Activated CD8-positive, alpha-beta memory T cell treated with anti-CD3 and anti-CD28 coated beads, Interleukin-2, amount 10 ng/mL, durations not matched to agents 7 days and 5 days (primary cell): ENCODE results near the gene SH3GL2. TPM values are rescaled to one million over a fixed set of nuclear protein-coding genes. Genes with fewer than 3 reads are reported as not detected.

Experiments
- ATAC-seq: fragments of 150-1000 bp; cut with Tn5 transposase; one replicate; pipeline ENCODE4 v1.10.0; 2021; ENCODE audit warnings: moderate library complexity
- CTCF ChIA-PET: fragments of 350-600 bp; sonication (Branson Sonifier 250); formaldehyde crosslinking; loops from one replicate; lab custom pipeline; 2021; ENCODE audit warnings: antibody characterized with exemption; lab: Charles Lee
- DNase-seq: peaks from one replicate; pipeline ENCODE4 v3.0.0-alpha.2; 2020
- H3K27ac Mint-ChIP-seq: one replicate; pipeline ENCODE4 v1.8.0; 2021; ENCODE audit warnings: mild to moderate bottlenecking, mixed read lengths
- H3K27me3 Mint-ChIP-seq: one replicate; pipeline ENCODE4 v1.8.0; 2021; ENCODE audit warnings: mixed read lengths
- H3K36me3 Mint-ChIP-seq: one replicate; pipeline ENCODE4 v1.8.0; 2021; ENCODE audit warnings: mild to moderate bottlenecking, mixed read lengths
- H3K4me1 Mint-ChIP-seq: one replicate; pipeline ENCODE4 v1.8.0; 2021; ENCODE audit warnings: mixed read lengths
- H3K4me3 Mint-ChIP-seq: one replicate; pipeline ENCODE4 v1.8.0; 2021; ENCODE audit warnings: mild to moderate bottlenecking, moderate library complexity, mixed read lengths
- H3K9me3 Mint-ChIP-seq: one replicate; pipeline ENCODE4 v1.8.0; 2022; ENCODE audit warnings: low read depth, mixed read lengths
- total RNA-seq, 2 experiments: library from RNA; stranded (reverse); gene quantifications; one replicate each; pipeline ENCODE4 v1.2.3, GENCODE V29; 2021

SH3GL2 gene
- total RNA-seq, 2 experiments from 2014 or later: not detected

- H3K4me3 Mint-ChIP-seq: no peak overlapping the region
- no peaks in the 10 kb centered on the region for H3K27me3 Mint-ChIP-seq
- DNase-seq (no peak), ATAC-seq (no peak)
- H3K36me3 Mint-ChIP-seq: no peaks in the 10 kb centered on the region
- CTCF ChIA-PET: no interaction called here
- no peaks in the 10 kb centered on the region for H3K4me1 Mint-ChIP-seq
- H3K9me3 Mint-ChIP-seq: peaks cover 6% of the 10 kb centered on the region
- H3K27ac Mint-ChIP-seq: no peak overlapping the region
Measured at GRCh38 chr9:17588395-17588794, 9.5 kb downstream of the SH3GL2 start.

- Mint-ChIP-seq H3K4me1 (no peaks in the 10 kb centered on the region), H3K9me3 (peaks cover 6% of the 10 kb centered on the region), H3K27me3 (no peaks in the 10 kb centered on the region), H3K27ac (no peak overlapping the region), H3K36me3 (no peaks in the 10 kb centered on the region), H3K4me3 (no peak overlapping the region)
- CTCF ChIA-PET: no interaction called here
- no peak for DNase-seq
- no peak for ATAC-seq
Measured at GRCh38 chr9:17588941-17589340, 10.1 kb downstream of the SH3GL2 start.

- Mint-ChIP-seq H3K9me3 (peaks cover 6% of the 10 kb centered on the region), H3K4me3 (no peak overlapping the region), H3K27ac (no peak overlapping the region), H3K36me3 (no peaks in the 10 kb centered on the region), H3K4me1 (no peaks in the 10 kb centered on the region), H3K27me3 (no peaks in the 10 kb centered on the region)
- no peak for ATAC-seq
- CTCF ChIA-PET: no interaction called here
- no peak for DNase-seq
Measured at GRCh38 chr9:17589771-17590170, 10.9 kb downstream of the SH3GL2 start.

GRCh38 chr9:17594961-17595360 is 16.1 kb downstream of the SH3GL2 start:
- Mint-ChIP-seq H3K27me3 (no peaks in the 10 kb centered on the region), H3K27ac (no peak overlapping the region), H3K4me3 (no peak overlapping the region), H3K4me1 (no peaks in the 10 kb centered on the region), H3K9me3 (peaks cover 5% of the 10 kb centered on the region), H3K36me3 (no peaks in the 10 kb centered on the region)
- DNase-seq (no peak), ATAC-seq (no peak)
- CTCF ChIA-PET: no interaction called here

GRCh38 chr9:17597977-17598376 is 19.1 kb downstream of the SH3GL2 start:
- DNase-seq: no peak
- CTCF ChIA-PET: no interaction called here
- no peak for ATAC-seq
- Mint-ChIP-seq H3K4me3 (no peak overlapping the region), H3K27me3 (no peaks in the 10 kb centered on the region), H3K36me3 (no peaks in the 10 kb centered on the region), H3K4me1 (no peaks in the 10 kb centered on the region), H3K9me3 (peaks cover 6% of the 10 kb centered on the region), H3K27ac (no peak overlapping the region)

- DNase-seq: no peak
- H3K4me3 Mint-ChIP-seq: no peak overlapping the region
- no peak for ATAC-seq
- H3K27ac Mint-ChIP-seq: no peak overlapping the region
- H3K36me3 Mint-ChIP-seq: no peaks in the 10 kb centered on the region
- H3K4me1 Mint-ChIP-seq: no peaks in the 10 kb centered on the region
- CTCF ChIA-PET: no interaction called here
- H3K9me3 Mint-ChIP-seq: peaks cover 8% of the 10 kb centered on the region
- H3K27me3 Mint-ChIP-seq: no peaks in the 10 kb centered on the region
Measured at GRCh38 chr9:17600962-17601593, 22.2 kb downstream of the SH3GL2 start.

- Mint-ChIP-seq H3K27me3 (no peaks in the 10 kb centered on the region), H3K27ac (no peak overlapping the region), H3K4me1 (no peaks in the 10 kb centered on the region), H3K4me3 (no peak overlapping the region), H3K36me3 (no peaks in the 10 kb centered on the region), H3K9me3 (peaks cover 10% of the 10 kb centered on the region)
- DNase-seq: no peak
- CTCF ChIA-PET: no interaction called here
- no peak for ATAC-seq
Measured at GRCh38 chr9:17604556-17604955, 25.7 kb downstream of the SH3GL2 start.

- ATAC-seq (no peak), DNase-seq (no peak)
- no peaks in the 10 kb centered on the region for H3K27me3 Mint-ChIP-seq
- no peak overlapping the region for H3K4me3 Mint-ChIP-seq
- H3K36me3 Mint-ChIP-seq: no peaks in the 10 kb centered on the region
- H3K4me1 Mint-ChIP-seq: no peaks in the 10 kb centered on the region
- H3K27ac Mint-ChIP-seq: no peak overlapping the region
- CTCF ChIA-PET: no interaction called here
- H3K9me3 Mint-ChIP-seq: peaks cover 5% of the 10 kb centered on the region
Measured at GRCh38 chr9:17609312-17610005, 30.6 kb downstream of the SH3GL2 start.

GRCh38 chr9:17611342-17611741 is 32.5 kb downstream of the SH3GL2 start:
- peaks cover 5% of the 10 kb centered on the region for H3K9me3 Mint-ChIP-seq
- no peak overlapping the region for H3K4me3 Mint-ChIP-seq
- H3K27ac Mint-ChIP-seq: no peak overlapping the region
- no peak for DNase-seq
- no peaks in the 10 kb centered on the region for H3K4me1 Mint-ChIP-seq
- CTCF ChIA-PET: no interaction called here
- H3K36me3 Mint-ChIP-seq: no peaks in the 10 kb centered on the region
- H3K27me3 Mint-ChIP-seq: no peaks in the 10 kb centered on the region
- no peak for ATAC-seq

GRCh38 chr9:17611917-17612316 is 33.1 kb downstream of the SH3GL2 start:
- Mint-ChIP-seq H3K9me3 (peaks cover 1% of the 10 kb centered on the region), H3K4me1 (no peaks in the 10 kb centered on the region), H3K36me3 (no peaks in the 10 kb centered on the region), H3K27me3 (no peaks in the 10 kb centered on the region), H3K27ac (no peak overlapping the region), H3K4me3 (no peak overlapping the region)
- CTCF ChIA-PET: no interaction called here
- no peak for ATAC-seq
- no peak for DNase-seq

GRCh38 chr9:17613758-17614157 is 34.9 kb downstream of the SH3GL2 start:
- H3K4me1 Mint-ChIP-seq: no peaks in the 10 kb centered on the region
- H3K36me3 Mint-ChIP-seq: no peaks in the 10 kb centered on the region
- DNase-seq (no peak), ATAC-seq (no peak)
- CTCF ChIA-PET: no interaction called here
- no peak overlapping the region for H3K27ac Mint-ChIP-seq
- no peaks in the 10 kb centered on the region for H3K27me3 Mint-ChIP-seq
- peaks cover 5% of the 10 kb centered on the region for H3K9me3 Mint-ChIP-seq
- H3K4me3 Mint-ChIP-seq: no peak overlapping the region

- Mint-ChIP-seq H3K4me3 (no peak overlapping the region), H3K27me3 (no peaks in the 10 kb centered on the region), H3K27ac (no peak overlapping the region), H3K4me1 (no peaks in the 10 kb centered on the region), H3K9me3 (peaks cover 5% of the 10 kb centered on the region), H3K36me3 (no peaks in the 10 kb centered on the region)
- ATAC-seq (no peak), DNase-seq (no peak)
- CTCF ChIA-PET: no interaction called here
Measured at GRCh38 chr9:17614250-17614649, 35.4 kb downstream of the SH3GL2 start.

- Mint-ChIP-seq H3K36me3 (no peaks in the 10 kb centered on the region), H3K27ac (no peak overlapping the region), H3K27me3 (no peaks in the 10 kb centered on the region), H3K4me1 (no peaks in the 10 kb centered on the region), H3K4me3 (no peak overlapping the region), H3K9me3 (peaks cover 5% of the 10 kb centered on the region)
- no peak for DNase-seq
- no peak for ATAC-seq
- CTCF ChIA-PET: no interaction called here
Measured at GRCh38 chr9:17614903-17615302, 36.0 kb downstream of the SH3GL2 start.

- CTCF ChIA-PET: no interaction called here
- no peaks in the 10 kb centered on the region for H3K27me3 Mint-ChIP-seq
- H3K4me3 Mint-ChIP-seq: no peak overlapping the region
- DNase-seq: no peak
- no peak overlapping the region for H3K27ac Mint-ChIP-seq
- no peaks in the 10 kb centered on the region for H3K36me3 Mint-ChIP-seq
- H3K9me3 Mint-ChIP-seq: peaks cover 8% of the 10 kb centered on the region
- ATAC-seq: no peak
- no peaks in the 10 kb centered on the region for H3K4me1 Mint-ChIP-seq
Measured at GRCh38 chr9:17622141-17622540, 43.3 kb downstream of the SH3GL2 start.
